ENCODE measurements around the gene KCNJ5.

DNA sequence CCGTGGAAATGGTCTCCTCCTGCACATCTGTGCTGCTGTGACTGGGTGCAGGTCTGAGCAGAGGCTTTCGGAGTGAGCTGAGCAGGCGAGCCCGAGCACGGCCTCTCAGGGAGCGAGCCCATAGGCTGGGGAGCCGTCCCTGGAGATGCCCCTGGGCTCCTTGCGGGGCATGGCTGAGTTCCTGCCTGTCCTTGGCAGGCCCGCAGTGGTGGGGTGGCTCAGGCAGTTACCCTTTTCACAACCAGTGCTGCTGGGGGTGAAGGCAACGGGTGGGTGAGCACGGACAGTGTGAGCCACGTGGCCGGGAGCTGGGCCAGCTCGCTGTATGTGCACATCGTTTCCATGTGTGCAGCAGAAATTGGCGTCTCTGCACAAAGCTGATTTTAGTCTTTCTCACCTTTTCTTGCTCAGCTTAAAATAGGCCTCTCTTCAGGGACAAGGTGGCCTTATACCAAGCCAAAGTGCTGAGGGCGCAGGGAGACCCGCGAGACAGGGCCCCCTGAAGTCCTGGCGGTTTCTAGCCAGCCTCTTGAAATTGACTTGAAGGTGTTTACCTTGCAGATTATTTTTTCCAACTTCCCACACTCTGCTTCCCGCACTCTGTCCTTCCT, 51.8 kb downstream of the KCNJ5 start, which contains the start of gene TP53AIP1:
- TF ChIP-seq, protein P1, sequence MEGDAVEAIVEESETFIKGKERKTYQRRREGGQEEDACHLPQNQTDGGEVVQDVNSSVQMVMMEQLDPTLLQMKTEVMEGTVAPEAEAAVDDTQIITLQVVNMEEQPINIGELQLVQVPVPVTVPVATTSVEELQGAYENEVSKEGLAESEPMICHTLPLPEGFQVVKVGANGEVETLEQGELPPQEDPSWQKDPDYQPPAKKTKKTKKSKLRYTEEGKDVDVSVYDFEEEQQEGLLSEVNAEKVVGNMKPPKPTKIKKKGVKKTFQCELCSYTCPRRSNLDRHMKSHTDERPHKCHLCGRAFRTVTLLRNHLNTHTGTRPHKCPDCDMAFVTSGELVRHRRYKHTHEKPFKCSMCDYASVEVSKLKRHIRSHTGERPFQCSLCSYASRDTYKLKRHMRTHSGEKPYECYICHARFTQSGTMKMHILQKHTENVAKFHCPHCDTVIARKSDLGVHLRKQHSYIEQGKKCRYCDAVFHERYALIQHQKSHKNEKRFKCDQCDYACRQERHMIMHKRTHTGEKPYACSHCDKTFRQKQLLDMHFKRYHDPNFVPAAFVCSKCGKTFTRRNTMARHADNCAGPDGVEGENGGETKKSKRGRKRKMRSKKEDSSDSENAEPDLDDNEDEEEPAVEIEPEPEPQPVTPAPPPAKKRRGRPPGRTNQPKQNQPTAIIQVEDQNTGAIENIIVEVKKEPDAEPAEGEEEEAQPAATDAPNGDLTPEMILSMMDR (IDR thresholded peaks at IDR 0.05) = no peak
- no peak for TF ChIP-seq POLR2A (IDR thresholded peaks at IDR 0.05)
